Measurements from ENCODE around the gene AOPEP. TPM values are rescaled to one million over a fixed set of nuclear protein-coding genes. Genes with fewer than 3 reads are reported as not detected.

The AOPEP gene
- total and polyA plus RNA-seq, 9 of the 15 experiments (the other 6 are each of a cell fraction or from before 2014, with no cell fraction given), result 4.5 to 19.3 (median 13.5) TPM

DNA sequence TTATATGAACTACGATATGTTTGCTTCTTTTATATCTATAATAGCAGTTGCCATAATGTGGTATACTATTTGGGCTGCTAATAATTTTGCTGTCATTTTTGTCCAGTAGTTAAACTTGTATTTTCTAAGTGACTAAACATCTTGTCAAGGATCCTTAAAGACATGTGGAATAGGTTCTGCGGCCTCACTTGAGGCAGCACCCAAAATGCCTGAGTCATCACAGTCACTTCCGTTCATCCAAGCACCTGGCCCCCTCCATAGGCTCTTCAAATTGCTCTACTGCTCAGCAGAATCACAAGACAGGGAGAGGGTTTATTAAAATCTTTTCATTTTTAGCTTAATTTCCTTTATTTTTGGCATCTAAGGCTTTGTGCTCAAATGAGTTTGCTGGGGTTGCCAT, 259.1 kb downstream of the AOPEP start (continued):
- TF ChIP-seq, protein P1, sequence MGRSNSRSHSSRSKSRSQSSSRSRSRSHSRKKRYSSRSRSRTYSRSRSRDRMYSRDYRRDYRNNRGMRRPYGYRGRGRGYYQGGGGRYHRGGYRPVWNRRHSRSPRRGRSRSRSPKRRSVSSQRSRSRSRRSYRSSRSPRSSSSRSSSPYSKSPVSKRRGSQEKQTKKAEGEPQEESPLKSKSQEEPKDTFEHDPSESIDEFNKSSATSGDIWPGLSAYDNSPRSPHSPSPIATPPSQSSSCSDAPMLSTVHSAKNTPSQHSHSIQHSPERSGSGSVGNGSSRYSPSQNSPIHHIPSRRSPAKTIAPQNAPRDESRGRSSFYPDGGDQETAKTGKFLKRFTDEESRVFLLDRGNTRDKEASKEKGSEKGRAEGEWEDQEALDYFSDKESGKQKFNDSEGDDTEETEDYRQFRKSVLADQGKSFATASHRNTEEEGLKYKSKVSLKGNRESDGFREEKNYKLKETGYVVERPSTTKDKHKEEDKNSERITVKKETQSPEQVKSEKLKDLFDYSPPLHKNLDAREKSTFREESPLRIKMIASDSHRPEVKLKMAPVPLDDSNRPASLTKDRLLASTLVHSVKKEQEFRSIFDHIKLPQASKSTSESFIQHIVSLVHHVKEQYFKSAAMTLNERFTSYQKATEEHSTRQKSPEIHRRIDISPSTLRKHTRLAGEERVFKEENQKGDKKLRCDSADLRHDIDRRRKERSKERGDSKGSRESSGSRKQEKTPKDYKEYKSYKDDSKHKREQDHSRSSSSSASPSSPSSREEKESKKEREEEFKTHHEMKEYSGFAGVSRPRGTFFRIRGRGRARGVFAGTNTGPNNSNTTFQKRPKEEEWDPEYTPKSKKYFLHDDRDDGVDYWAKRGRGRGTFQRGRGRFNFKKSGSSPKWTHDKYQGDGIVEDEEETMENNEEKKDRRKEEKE (IDR thresholded peaks at IDR 0.05; ENCODE audit: borderline replicate concordance in 1 of 2, control insufficient read depth in 1 of 2, low read depth in 2 of 2, low read length in 1 of 2), result no peak
- TF ChIP-seq E2F3 (CRISPR knock-in tag; IDR thresholded peaks at IDR 0.05), result no peak
- no peak for TF ChIP-seq ZNF445 (CRISPR knock-in tag; IDR thresholded peaks at IDR 0.05; ENCODE audit: low read depth)
- TF ChIP-seq HIVEP1 (CRISPR knock-in tag; IDR thresholded peaks at IDR 0.05), result no peak
- TF ChIP-seq SMARCC2 (IDR thresholded peaks at IDR 0.05; ENCODE audit: low read depth), result no peak
- TF ChIP-seq LEF1 (IDR thresholded peaks at IDR 0.05), result no peak
- no peak for TF ChIP-seq BRCA1 (IDR thresholded peaks at IDR 0.05)
- no peak for TF ChIP-seq BRCA1 (CRISPR knock-in tag; IDR thresholded peaks at IDR 0.05)
- no peak for TF ChIP-seq ZNF695 (CRISPR knock-in tag; IDR thresholded peaks at IDR 0.05)
- TF ChIP-seq ZFPM2 (CRISPR knock-in tag; IDR thresholded peaks at IDR 0.05), result no peak
- no peak for TF ChIP-seq SREBF1 (IDR thresholded peaks at IDR 0.05; ENCODE audit: borderline replicate concordance, low read depth, low read length)
- TF ChIP-seq, protein P2, sequence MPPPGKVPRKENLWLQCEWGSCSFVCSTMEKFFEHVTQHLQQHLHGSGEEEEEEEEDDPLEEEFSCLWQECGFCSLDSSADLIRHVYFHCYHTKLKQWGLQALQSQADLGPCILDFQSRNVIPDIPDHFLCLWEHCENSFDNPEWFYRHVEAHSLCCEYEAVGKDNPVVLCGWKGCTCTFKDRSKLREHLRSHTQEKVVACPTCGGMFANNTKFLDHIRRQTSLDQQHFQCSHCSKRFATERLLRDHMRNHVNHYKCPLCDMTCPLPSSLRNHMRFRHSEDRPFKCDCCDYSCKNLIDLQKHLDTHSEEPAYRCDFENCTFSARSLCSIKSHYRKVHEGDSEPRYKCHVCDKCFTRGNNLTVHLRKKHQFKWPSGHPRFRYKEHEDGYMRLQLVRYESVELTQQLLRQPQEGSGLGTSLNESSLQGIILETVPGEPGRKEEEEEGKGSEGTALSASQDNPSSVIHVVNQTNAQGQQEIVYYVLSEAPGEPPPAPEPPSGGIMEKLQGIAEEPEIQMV (tag; conservative IDR thresholded peaks at IDR 0.05; ENCODE audit: low read depth), result no peak
- TF ChIP-seq, protein P3, sequence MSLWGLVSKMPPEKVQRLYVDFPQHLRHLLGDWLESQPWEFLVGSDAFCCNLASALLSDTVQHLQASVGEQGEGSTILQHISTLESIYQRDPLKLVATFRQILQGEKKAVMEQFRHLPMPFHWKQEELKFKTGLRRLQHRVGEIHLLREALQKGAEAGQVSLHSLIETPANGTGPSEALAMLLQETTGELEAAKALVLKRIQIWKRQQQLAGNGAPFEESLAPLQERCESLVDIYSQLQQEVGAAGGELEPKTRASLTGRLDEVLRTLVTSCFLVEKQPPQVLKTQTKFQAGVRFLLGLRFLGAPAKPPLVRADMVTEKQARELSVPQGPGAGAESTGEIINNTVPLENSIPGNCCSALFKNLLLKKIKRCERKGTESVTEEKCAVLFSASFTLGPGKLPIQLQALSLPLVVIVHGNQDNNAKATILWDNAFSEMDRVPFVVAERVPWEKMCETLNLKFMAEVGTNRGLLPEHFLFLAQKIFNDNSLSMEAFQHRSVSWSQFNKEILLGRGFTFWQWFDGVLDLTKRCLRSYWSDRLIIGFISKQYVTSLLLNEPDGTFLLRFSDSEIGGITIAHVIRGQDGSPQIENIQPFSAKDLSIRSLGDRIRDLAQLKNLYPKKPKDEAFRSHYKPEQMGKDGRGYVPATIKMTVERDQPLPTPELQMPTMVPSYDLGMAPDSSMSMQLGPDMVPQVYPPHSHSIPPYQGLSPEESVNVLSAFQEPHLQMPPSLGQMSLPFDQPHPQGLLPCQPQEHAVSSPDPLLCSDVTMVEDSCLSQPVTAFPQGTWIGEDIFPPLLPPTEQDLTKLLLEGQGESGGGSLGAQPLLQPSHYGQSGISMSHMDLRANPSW (CRISPR knock-in tag; IDR thresholded peaks at IDR 0.05), result no peak
- no peak for TF ChIP-seq YY1 (IDR thresholded peaks at IDR 0.05; ENCODE audit: borderline replicate concordance in 1 of 3, control insufficient read depth in 1 of 3, extremely low read depth in 1 of 3, insufficient read depth in 3 of 3, insufficient read length in 1 of 3, insufficient replicate concordance in 2 of 3, low read depth in 1 of 3, low read length in 2 of 3)
- TF ChIP-seq SRSF9 (IDR thresholded peaks at IDR 0.05; ENCODE audit: borderline replicate concordance, low read depth, low read length), result no peak
- TF ChIP-seq, protein P4, sequence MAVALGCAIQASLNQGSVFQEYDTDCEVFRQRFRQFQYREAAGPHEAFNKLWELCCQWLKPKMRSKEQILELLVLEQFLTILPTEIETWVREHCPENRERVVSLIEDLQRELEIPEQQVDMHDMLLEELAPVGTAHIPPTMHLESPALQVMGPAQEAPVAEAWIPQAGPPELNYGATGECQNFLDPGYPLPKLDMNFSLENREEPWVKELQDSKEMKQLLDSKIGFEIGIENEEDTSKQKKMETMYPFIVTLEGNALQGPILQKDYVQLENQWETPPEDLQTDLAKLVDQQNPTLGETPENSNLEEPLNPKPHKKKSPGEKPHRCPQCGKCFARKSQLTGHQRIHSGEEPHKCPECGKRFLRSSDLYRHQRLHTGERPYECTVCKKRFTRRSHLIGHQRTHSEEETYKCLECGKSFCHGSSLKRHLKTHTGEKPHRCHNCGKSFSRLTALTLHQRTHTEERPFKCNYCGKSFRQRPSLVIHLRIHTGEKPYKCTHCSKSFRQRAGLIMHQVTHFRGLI (CRISPR knock-in tag; IDR thresholded peaks at IDR 0.05), result no peak
- no peak for TF ChIP-seq ZNF551 (CRISPR knock-in tag; IDR thresholded peaks at IDR 0.05)
- TF ChIP-seq, protein P5, sequence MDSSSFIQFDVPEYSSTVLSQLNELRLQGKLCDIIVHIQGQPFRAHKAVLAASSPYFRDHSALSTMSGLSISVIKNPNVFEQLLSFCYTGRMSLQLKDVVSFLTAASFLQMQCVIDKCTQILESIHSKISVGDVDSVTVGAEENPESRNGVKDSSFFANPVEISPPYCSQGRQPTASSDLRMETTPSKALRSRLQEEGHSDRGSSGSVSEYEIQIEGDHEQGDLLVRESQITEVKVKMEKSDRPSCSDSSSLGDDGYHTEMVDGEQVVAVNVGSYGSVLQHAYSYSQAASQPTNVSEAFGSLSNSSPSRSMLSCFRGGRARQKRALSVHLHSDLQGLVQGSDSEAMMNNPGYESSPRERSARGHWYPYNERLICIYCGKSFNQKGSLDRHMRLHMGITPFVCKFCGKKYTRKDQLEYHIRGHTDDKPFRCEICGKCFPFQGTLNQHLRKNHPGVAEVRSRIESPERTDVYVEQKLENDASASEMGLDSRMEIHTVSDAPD (CRISPR knock-in tag; IDR thresholded peaks at IDR 0.05), result no peak

Measured in K562 (cell line).